NT2/D1 (cell line): Measurements from ENCODE around the gene ADAMTSL1.

ENCODE experiments used
- SUZ12 ChIP-seq: IDR thresholded peaks from 2 replicates; pipeline ENCODE4 v1.6.1; 2011; ENCODE audit not compliant: insufficient read length, insufficient read depth; ENCODE audit errors: extremely low read depth
- YY1 ChIP-seq: IDR thresholded peaks from 2 replicates; pipeline ENCODE4 v1.6.1; 2011; ENCODE audit not compliant: insufficient read length, insufficient read depth
- ZNF274 ChIP-seq: IDR thresholded peaks from 2 replicates; pipeline ENCODE4 v1.6.1; 2011; ENCODE audit warnings: mild to moderate bottlenecking, low read depth, low read length

GRCh38 chr9:18739127-18739526 lies 265.2 kb downstream of the ADAMTSL1 start:
- TF ChIP-seq SUZ12: no peak
- no peak for TF ChIP-seq YY1
- TF ChIP-seq ZNF274: no peak
